GM12878 (cell line): ENCODE data around the gene SLC35D2. TPM values are rescaled to one million over a fixed set of nuclear protein-coding genes. Genes with fewer than 3 reads are reported as not detected.

Experiments used
- polyA plus RNA-seq, 11 experiments: library from polyadenylated mRNA; depleted of rRNA in 4 of 11; unstranded in 6 of 11; stranded (reverse) in 5 of 11; fragments of >200 nt; fragmentation: Nextera tagmentation in 4 of 11; fragmentation: Illumina TruSeq in 1 of 11; extraction: Ambion mirVana in 4 of 11; extraction: Trizol in 1 of 11; gene quantifications; 1 replicate in 1 of 11; 2 replicates in 10 of 11; pipeline versions ENCODE4 v1.2.1 to v1.2.3, GENCODE V29; 2011 to 2016; ENCODE audit warnings: inconsistent platforms in 2 of 11, missing spikeins in 2 of 11, low read depth in 1 of 11
- total RNA-seq, 4 experiments: library from RNA; depleted of rRNA in 3 of 4; stranded (reverse); fragments of >200 nt in 3 of 4; fragmentation: Illumina TruSeq in 1 of 4; extraction: Trizol in 1 of 4; gene quantifications; 2 replicates each; pipeline versions ENCODE4 v1.2.1 to v1.2.3, GENCODE V29; 2013 to 2021

Gene SLC35D2
- total and polyA plus RNA-seq, 10 of the 15 experiments (the other 5 are each of a cell fraction or from before 2014, with no cell fraction given): 0.64 to 6.3 (median 3.5) TPM

Other genes starting within 250 kb of the SLC35D2 start
- not detected in 2 replicates for gene HSD17B3, start 81.5 kb downstream of the SLC35D2 start, total RNA-seq (2014; rRNA removed)
- not detected in 2 replicates for gene HSD17B3, start 81.5 kb downstream of the SLC35D2 start, total RNA-seq (2014; rRNA removed; fragmentation: Illumina TruSeq; extraction: Trizol)
- gene HSD17B3, start 81.5 kb downstream of the SLC35D2 start, total RNA-seq (2021): not detected in 2 replicates
- gene HSD17B3, start 81.5 kb downstream of the SLC35D2 start, polyA plus RNA-seq (2011; rRNA removed): not detected in 2 replicates
- not detected in 2 replicates for gene HSD17B3, start 81.5 kb downstream of the SLC35D2 start, polyA plus RNA-seq (2014; fragmentation: Illumina TruSeq; extraction: Trizol)
- not detected for gene HSD17B3, start 81.5 kb downstream of the SLC35D2 start, polyA plus RNA-seq (2014; fragmentation: Nextera tagmentation; extraction: Ambion mirVana)
- gene HSD17B3, start 81.5 kb downstream of the SLC35D2 start, polyA plus RNA-seq (2014; rRNA removed): not detected in 2 replicates
- gene HSD17B3, start 81.5 kb downstream of the SLC35D2 start, polyA plus RNA-seq (2016; fragmentation: Nextera tagmentation; extraction: Ambion mirVana): not detected
- gene ZNF367, start 34.7 kb upstream of the SLC35D2 start, total RNA-seq (2014; rRNA removed): 16.3 and 17.8 TPM in 2 replicates
- gene ZNF367, start 34.7 kb upstream of the SLC35D2 start, total RNA-seq (2014; rRNA removed; fragmentation: Illumina TruSeq; extraction: Trizol): 15.5 and 15.6 TPM in 2 replicates
- 14.3 and 15.7 TPM in 2 replicates for gene ZNF367, start 34.7 kb upstream of the SLC35D2 start, total RNA-seq (2021)
- 10.2 and 14.5 TPM in 2 replicates for gene ZNF367, start 34.7 kb upstream of the SLC35D2 start, polyA plus RNA-seq (2011; rRNA removed)
- gene ZNF367, start 34.7 kb upstream of the SLC35D2 start, polyA plus RNA-seq (2014; fragmentation: Illumina TruSeq; extraction: Trizol): 13.3 and 14.7 TPM in 2 replicates
- gene ZNF367, start 34.7 kb upstream of the SLC35D2 start, polyA plus RNA-seq (2014; fragmentation: Nextera tagmentation; extraction: Ambion mirVana): 1 to 10 TPM; 3.9 to 5.5 TPM
- gene ZNF367, start 34.7 kb upstream of the SLC35D2 start, polyA plus RNA-seq (2014; rRNA removed): 9.8 and 12.0 TPM in 2 replicates
- 1 to 10 TPM; 2.9 to 6.2 TPM for gene ZNF367, start 34.7 kb upstream of the SLC35D2 start, polyA plus RNA-seq (2016; fragmentation: Nextera tagmentation; extraction: Ambion mirVana)
- gene HABP4, start 66.5 kb upstream of the SLC35D2 start, total RNA-seq (2014; rRNA removed): 10.7 and 12.3 TPM in 2 replicates
- 13.1 and 13.6 TPM in 2 replicates for gene HABP4, start 66.5 kb upstream of the SLC35D2 start, total RNA-seq (2014; rRNA removed; fragmentation: Illumina TruSeq; extraction: Trizol)
- gene HABP4, start 66.5 kb upstream of the SLC35D2 start, total RNA-seq (2021): 13.6 and 13.7 TPM in 2 replicates
- gene HABP4, start 66.5 kb upstream of the SLC35D2 start, polyA plus RNA-seq (2011; rRNA removed): 6.8 and 9.2 TPM in 2 replicates
- 12.5 and 13.2 TPM in 2 replicates for gene HABP4, start 66.5 kb upstream of the SLC35D2 start, polyA plus RNA-seq (2014; fragmentation: Illumina TruSeq; extraction: Trizol)
- 1 to 10 TPM; 4.4 to 5.7 TPM for gene HABP4, start 66.5 kb upstream of the SLC35D2 start, polyA plus RNA-seq (2014; fragmentation: Nextera tagmentation; extraction: Ambion mirVana)
- gene HABP4, start 66.5 kb upstream of the SLC35D2 start, polyA plus RNA-seq (2014; rRNA removed): 14.7 and 15.1 TPM in 2 replicates
- 10 to 100 TPM in 1 of 2 experiments, 1 to 10 TPM in 1; 1.6 to 15.4 TPM for gene HABP4, start 66.5 kb upstream of the SLC35D2 start, polyA plus RNA-seq (2016; fragmentation: Nextera tagmentation; extraction: Ambion mirVana)
- 4.1 and 6.4 TPM in 2 replicates for gene CDC14B, start 236.1 kb upstream of the SLC35D2 start, total RNA-seq (2014; rRNA removed)
- gene CDC14B, start 236.1 kb upstream of the SLC35D2 start, total RNA-seq (2014; rRNA removed; fragmentation: Illumina TruSeq; extraction: Trizol): 5.1 and 5.9 TPM in 2 replicates
- gene CDC14B, start 236.1 kb upstream of the SLC35D2 start, total RNA-seq (2021): 6.8 TPM in 2 replicates
- gene CDC14B, start 236.1 kb upstream of the SLC35D2 start, polyA plus RNA-seq (2011; rRNA removed): 6.0 TPM in 2 replicates
- gene CDC14B, start 236.1 kb upstream of the SLC35D2 start, polyA plus RNA-seq (2014; fragmentation: Illumina TruSeq; extraction: Trizol): 6.9 and 7.9 TPM in 2 replicates
- gene CDC14B, start 236.1 kb upstream of the SLC35D2 start, polyA plus RNA-seq (2014; fragmentation: Nextera tagmentation; extraction: Ambion mirVana): 1 to 10 TPM; 4.5 to 6.3 TPM
- 3.7 and 4.7 TPM in 2 replicates for gene CDC14B, start 236.1 kb upstream of the SLC35D2 start, polyA plus RNA-seq (2014; rRNA removed)
- 10 to 100 TPM in 1 of 2 experiments, 1 to 10 TPM in 1; 7.5 to 11.7 TPM for gene CDC14B, start 236.1 kb upstream of the SLC35D2 start, polyA plus RNA-seq (2016; fragmentation: Nextera tagmentation; extraction: Ambion mirVana)